Skeletal muscle tissue (tissue), 5 donors: ENCODE measurements around the gene HDAC6. TPM values are rescaled to one million over a fixed set of nuclear protein-coding genes. Genes with fewer than 3 reads are reported as not detected.
"Not testable (repeated sequence)": the region's sequence is repeated elsewhere in the genome, so short reads cannot be mapped to it uniquely, and the experiment has no call there.

Experiments
- H3K27ac ChIP-seq: one replicate; pipeline ENCODE4 v1.7.0; 2013; ENCODE audit warnings: mild to moderate bottlenecking, low read depth, low read length, inconsistent platforms
- H3K27me3 ChIP-seq, 3 donors: one replicate each; pipeline ENCODE4 v1.7.0; 2013; ENCODE audit warnings: low read length in 3 of 3; ENCODE audit not compliant: control insufficient read depth in 3 of 3, insufficient read depth in 3 of 3
- H3K36me3 ChIP-seq, 3 donors: one replicate each; pipeline ENCODE4 v1.7.0; 2013; ENCODE audit warnings: low read length in 3 of 3; ENCODE audit not compliant: control insufficient read depth in 3 of 3, insufficient read depth in 3 of 3
- H3K4me1 ChIP-seq, 3 donors: one replicate each; pipeline ENCODE4 v1.7.0; 2013; ENCODE audit warnings: low read length in 3 of 3, mild to moderate bottlenecking in 3 of 3; ENCODE audit not compliant: control insufficient read depth in 3 of 3, insufficient read depth in 3 of 3
- H3K4me3 ChIP-seq, 3 donors: one replicate each; pipeline ENCODE4 v1.7.0; 2013; ENCODE audit warnings: low read length in 3 of 3
- H3K9ac ChIP-seq, 3 donors: one replicate each; pipeline ENCODE4 v1.7.0; 2013; ENCODE audit warnings: low read length in 3 of 3, mild to moderate bottlenecking in 3 of 3, moderate library complexity in 2 of 3, low read depth in 1 of 3
- H3K9me3 ChIP-seq, 3 donors: one replicate each; pipeline ENCODE4 v1.7.0; 2013; ENCODE audit warnings: low read length in 3 of 3; ENCODE audit not compliant: control insufficient read depth in 3 of 3
- small RNA-seq: library from RNA; depleted of rRNA; stranded (forward); fragments of <200 nt; gene quantifications from one replicate; pipeline ENCODE3, GENCODE V24; 2014
- total RNA-seq: library from RNA; depleted of rRNA; stranded (reverse); fragments of >200 nt; gene quantifications from one replicate; pipeline ENCODE4 v1.2.3, GENCODE V29; 2014
- donor health status: Osteomylitis.

The HDAC6 gene
- total RNA-seq, 1 donor from 2014 or later, result 79.3 TPM

GRCh38 chrX:48864210-48864609 is 62.3 kb downstream of the HDAC6 start:
- Histone ChIP-seq H3K36me3 (no peaks in the 10 kb centered on the region), H3K27me3 (no peaks in the 10 kb centered on the region), H3K9ac (no peak overlapping the region), H3K4me3 (no peak overlapping the region), H3K27ac (no peak overlapping the region), H3K9me3 (no peaks in the 10 kb centered on the region), H3K4me1 (no peaks in the 10 kb centered on the region)

- not testable (repeated sequence) for H3K9ac ChIP-seq, H3K4me3 ChIP-seq, H3K36me3 ChIP-seq, H3K27ac ChIP-seq, H3K27me3 ChIP-seq, H3K9me3 ChIP-seq, H3K4me1 ChIP-seq
Measured at GRCh38 chrX:48872017-48872416, 70.2 kb downstream of the HDAC6 start.

Small RNA genes lying within 50 kb of the gene (small RNA-seq; reads per million reads assigned to genes)
- not detected for gene RNU6-29P

Other genes starting within 250 kb of the HDAC6 start
- 196 TPM for gene RBM3, start 227.6 kb upstream of the HDAC6 start, total RNA-seq
- 50.6 TPM for gene WDR13, start 204.6 kb upstream of the HDAC6 start, total RNA-seq
- gene WAS, start 118.3 kb upstream of the HDAC6 start, total RNA-seq, result 1.0 TPM
- gene SUV39H1, start 105.3 kb upstream of the HDAC6 start, total RNA-seq, result 2.6 TPM
- gene GLOD5, start 40.3 kb upstream of the HDAC6 start, total RNA-seq, result not detected
- gene GATA1, start 15.5 kb upstream of the HDAC6 start, total RNA-seq, result 1.6 TPM
- not detected for gene ERAS, start 24.4 kb downstream of the HDAC6 start, total RNA-seq
- gene PCSK1N, start 33.5 kb downstream of the HDAC6 start, total RNA-seq, result not detected
- 25.1 TPM for gene TIMM17B, start 95.7 kb downstream of the HDAC6 start, total RNA-seq
- gene PQBP1, start 95.9 kb downstream of the HDAC6 start, total RNA-seq, result 45.4 TPM
- gene SLC35A2, start 109.6 kb downstream of the HDAC6 start, total RNA-seq, result 6.3 TPM
- gene PIM2, start 117.0 kb downstream of the HDAC6 start, total RNA-seq, result 3.1 TPM
- gene OTUD5, start 155.5 kb downstream of the HDAC6 start, total RNA-seq, result 16.2 TPM
- 0.52 TPM for gene KCND1, start 169.8 kb downstream of the HDAC6 start, total RNA-seq
- 10.4 TPM for gene GRIPAP1, start 200.2 kb downstream of the HDAC6 start, total RNA-seq
- gene TFE3, start 241.3 kb downstream of the HDAC6 start, total RNA-seq, result 8.4 TPM